ENCODE data around the gene PPARG. TPM values are rescaled to one million over a fixed set of nuclear protein-coding genes. Genes with fewer than 3 reads are reported as not detected.

Gene PPARG
- polyA plus RNA-seq, 1 of the 3 experiments (the other 2 are of a cell fraction), result 2.8 TPM

GRCh38 chr3:12395349-12396012, 106.6 kb downstream of the PPARG start:
- TF ChIP-seq GABPA (IDR thresholded peaks at IDR 0.05; ENCODE audit: low read depth) (no peak), RXRA (IDR thresholded peaks at IDR 0.05; ENCODE audit: borderline replicate concordance, low read depth) (no peak), USF1 (IDR thresholded peaks at IDR 0.05; ENCODE audit: borderline replicate concordance, low read depth) (no peak), FOSL2 (IDR thresholded peaks at IDR 0.05; ENCODE audit: borderline replicate concordance, low read depth) (no peak), MXI1 (IDR thresholded peaks at IDR 0.05; ENCODE audit: low read depth, low read length) (no peak), RFX5 (IDR thresholded peaks at IDR 0.05; ENCODE audit: low read length) (no peak), RAD21 (IDR thresholded peaks at IDR 0.05; ENCODE audit: low read length) (no peak), NFIC (IDR thresholded peaks at IDR 0.05; ENCODE audit: borderline replicate concordance) (no peak), CHD2 (IDR thresholded peaks at IDR 0.05; ENCODE audit: low read length, partially characterized antibody) (no peak), TCF12 (IDR thresholded peaks at IDR 0.05) (no peak), FOXM1 (IDR thresholded peaks at IDR 0.05; ENCODE audit: low read depth) (no peak)
- 86% methylated on average over 5 of the region's 5 CpGs for WGBS (ENCODE audit: low lambda C conversion rate)
- Histone ChIP-seq H3K27ac (ENCODE audit: low read depth in 2 of 2, low read length in 1 of 2) (no peak overlapping the region), H3F3A (replicated peaks; ENCODE audit: insufficient read depth) (peaks cover 4% of the 10 kb centered on the region), H3K9me2 (no peaks in the 10 kb centered on the region), H3K4me2 (no peak overlapping the region), H3K36me3 (replicated peaks in 1 of 2; ENCODE audit: control insufficient read depth in 1 of 2, insufficient read depth in 2 of 2, low read length in 1 of 2) (no peaks in the 10 kb centered on the region), H3K27me3 (ENCODE audit: insufficient read depth) (no peaks in the 10 kb centered on the region), H3K4me3 (ENCODE audit: low read depth in 2 of 2, low read length in 1 of 2) (no peak overlapping the region), H4K20me1 (ENCODE audit: insufficient read depth) (no peaks in the 10 kb centered on the region), H3K9me3 (no peaks in the 10 kb centered on the region), H3K9ac (no peak overlapping the region), H2AFZ (ENCODE audit: low read depth) (no peak overlapping the region), H3K4me1 (ENCODE audit: control insufficient read depth in 1 of 2, insufficient read depth in 2 of 2, low read depth in 1 of 2, low read length in 1 of 2) (peaks cover 0 to 5% of the 10 kb centered on the region in 2 experiments; a peak in 1 of 4 replicates), H3K79me2 (ENCODE audit: insufficient read depth) (no peaks in the 10 kb centered on the region)
- no peak for DNase-seq
- POLR2A ChIA-PET, result no interaction called here
- CTCF ChIA-PET, result no interaction called here

GRCh38 chr3:12396471-12396870, 107.6 kb downstream of the PPARG start:
- no peaks in the 10 kb centered on the region for H3K9me3 ChIP-seq
- 75% methylated on average over 6 of the region's 6 CpGs for WGBS (ENCODE audit: low lambda C conversion rate)
- H3K9ac ChIP-seq, result no peak overlapping the region
- no peak for TF ChIP-seq RCOR1 (IDR thresholded peaks at IDR 0.05; ENCODE audit: low read length)
- TF ChIP-seq SMC3 (IDR thresholded peaks at IDR 0.05; ENCODE audit: low read depth, low read length), result no peak
- TF ChIP-seq EZH2phosphoT487 (IDR thresholded peaks at IDR 0.05; ENCODE audit: borderline replicate concordance, low read depth), result no peak
- no peak for TF ChIP-seq RFX5 (IDR thresholded peaks at IDR 0.05; ENCODE audit: low read length)
- TF ChIP-seq TAF1 (IDR thresholded peaks at IDR 0.05; ENCODE audit: borderline replicate concordance, low read depth, low read length), result no peak
- TF ChIP-seq REST (IDR thresholded peaks at IDR 0.05; ENCODE audit: low read depth, low read length), result no peak
- TF ChIP-seq CTCF (IDR thresholded peaks at IDR 0.05), result no peak
- no peak for TF ChIP-seq NRF1 (IDR thresholded peaks at IDR 0.05; ENCODE audit: low read depth, low read length)
- no peak for TF ChIP-seq POLR2AphosphoS5 (IDR thresholded peaks at IDR 0.05; ENCODE audit: low read depth, low read length)
- TF ChIP-seq SIN3A (IDR thresholded peaks at IDR 0.05; ENCODE audit: borderline replicate concordance, low read depth, low read length), result no peak
- no peak for TF ChIP-seq JUND (IDR thresholded peaks at IDR 0.05)
- no peak for TF ChIP-seq YY1 (IDR thresholded peaks at IDR 0.05; ENCODE audit: low read depth)
- H3K4me3 ChIP-seq (ENCODE audit: low read depth in 2 of 2, low read length in 1 of 2), result no peak overlapping the region
- no peaks in the 10 kb centered on the region for H3K27me3 ChIP-seq (ENCODE audit: insufficient read depth)
- H2AFZ ChIP-seq (ENCODE audit: low read depth), result no peak overlapping the region
- H3K36me3 ChIP-seq (replicated peaks in 1 of 2; ENCODE audit: control insufficient read depth in 1 of 2, insufficient read depth in 2 of 2, low read length in 1 of 2), result no peaks in the 10 kb centered on the region
- H3K79me2 ChIP-seq (ENCODE audit: insufficient read depth), result no peaks in the 10 kb centered on the region
- no peak for DNase-seq
- ChIA-PET CTCF (no interaction called here), POLR2A (no interaction called here)
- no peak overlapping the region for H3K4me2 ChIP-seq
- H3F3A ChIP-seq (replicated peaks; ENCODE audit: insufficient read depth), result peaks cover 12% of the 10 kb centered on the region
- H3K9me2 ChIP-seq, result no peaks in the 10 kb centered on the region
- peaks cover 0 to 11% of the 10 kb centered on the region in 2 experiments; a peak in 1 of 4 replicates for H3K4me1 ChIP-seq (ENCODE audit: control insufficient read depth in 1 of 2, insufficient read depth in 2 of 2, low read depth in 1 of 2, low read length in 1 of 2)
- H3K27ac ChIP-seq (ENCODE audit: low read depth in 2 of 2, low read length in 1 of 2), result no peak overlapping the region
- H4K20me1 ChIP-seq (ENCODE audit: insufficient read depth), result no peaks in the 10 kb centered on the region

All from SK-N-SH (cell line).